K562 (cell line): ENCODE results near the gene ELF5.

Experiments used
- CHD2 ChIP-seq: IDR thresholded peaks from 2 replicates; pipeline ENCODE4 v1.6.1; 2011; ENCODE audit warnings: low read depth, low read length
- DPF2 ChIP-seq: fragments of 450-650 bp; IDR thresholded peaks from 2 replicates; pipeline ENCODE4 v1.6.1; 2016
- HCFC1 ChIP-seq: IDR thresholded peaks from 2 replicates; pipeline ENCODE4 v1.6.1; 2012; ENCODE audit warnings: low read depth, low read length, improper control_type of control experiment
- TARDBP ChIP-seq: fragments of 450-650 bp; IDR thresholded peaks from 2 replicates; pipeline ENCODE4 v1.6.1; 2016
- ZNF830 ChIP-seq: fragments of 250-450 bp; sonication (Bioruptor Pico); IDR thresholded peaks from 2 replicates; pipeline ENCODE4 v1.5.0; 2021; ENCODE audit warnings: mild to moderate bottlenecking
- TF ChIP-seq, protein P1 (sequence below), 2 experiments: fragments of 450-650 bp in 1 of 2; sonication (generic) in 1 of 2; formaldehyde crosslinking in 1 of 2; IDR thresholded peaks in 1 of 2; conservative IDR thresholded peaks in 1 of 2; 2 replicates each; pipeline versions ENCODE4 v1.6.1 to v1.8.1; 2016 to 2023; ENCODE audit warnings: mild to moderate bottlenecking in 2 of 2, moderate library complexity in 2 of 2, inconsistent platforms in 1 of 2, missing genetic modification reagents in 1 of 2

DNA sequence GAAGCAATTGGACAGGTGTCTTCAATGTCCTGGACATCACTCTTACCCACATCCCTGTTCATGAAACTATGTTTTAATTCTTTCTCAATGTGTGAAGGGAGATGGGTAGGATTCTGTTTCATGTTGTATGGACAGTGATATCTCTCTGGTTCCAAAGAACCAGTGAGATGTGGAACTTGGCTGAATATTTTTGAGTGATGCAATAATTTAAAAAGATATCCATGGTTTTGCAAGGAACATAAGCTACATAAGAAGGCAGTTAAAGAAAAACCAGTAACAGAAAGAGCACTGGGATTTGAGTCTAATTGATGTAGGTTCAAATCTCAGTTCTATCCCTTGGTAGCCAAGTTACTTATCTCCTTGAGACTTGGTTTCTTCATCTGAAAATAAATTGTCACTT, 7.7 kb upstream of the ELF5 start:
- no peak for TF ChIP-seq CHD2
- no peak for TF ChIP-seq TARDBP
- no peak for TF ChIP-seq HCFC1
- no peak for TF ChIP-seq ZNF830 (CRISPR knock-in tag)
- TF ChIP-seq DPF2, result no peak
- TF ChIP-seq, protein P1, sequence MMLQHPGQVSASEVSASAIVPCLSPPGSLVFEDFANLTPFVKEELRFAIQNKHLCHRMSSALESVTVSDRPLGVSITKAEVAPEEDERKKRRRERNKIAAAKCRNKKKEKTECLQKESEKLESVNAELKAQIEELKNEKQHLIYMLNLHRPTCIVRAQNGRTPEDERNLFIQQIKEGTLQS (IDR thresholded peaks at IDR 0.05), result no peak
- TF ChIP-seq, protein P1 (CRISPR knock-in tag; conservative IDR thresholded peaks at IDR 0.05), result no peak
